Measurements from ENCODE around the gene MRPL9.

GRCh38 chr1:151783796-151784195 lies 20.5 kb upstream of the MRPL9 start:
- TF ChIP-seq, protein P1, sequence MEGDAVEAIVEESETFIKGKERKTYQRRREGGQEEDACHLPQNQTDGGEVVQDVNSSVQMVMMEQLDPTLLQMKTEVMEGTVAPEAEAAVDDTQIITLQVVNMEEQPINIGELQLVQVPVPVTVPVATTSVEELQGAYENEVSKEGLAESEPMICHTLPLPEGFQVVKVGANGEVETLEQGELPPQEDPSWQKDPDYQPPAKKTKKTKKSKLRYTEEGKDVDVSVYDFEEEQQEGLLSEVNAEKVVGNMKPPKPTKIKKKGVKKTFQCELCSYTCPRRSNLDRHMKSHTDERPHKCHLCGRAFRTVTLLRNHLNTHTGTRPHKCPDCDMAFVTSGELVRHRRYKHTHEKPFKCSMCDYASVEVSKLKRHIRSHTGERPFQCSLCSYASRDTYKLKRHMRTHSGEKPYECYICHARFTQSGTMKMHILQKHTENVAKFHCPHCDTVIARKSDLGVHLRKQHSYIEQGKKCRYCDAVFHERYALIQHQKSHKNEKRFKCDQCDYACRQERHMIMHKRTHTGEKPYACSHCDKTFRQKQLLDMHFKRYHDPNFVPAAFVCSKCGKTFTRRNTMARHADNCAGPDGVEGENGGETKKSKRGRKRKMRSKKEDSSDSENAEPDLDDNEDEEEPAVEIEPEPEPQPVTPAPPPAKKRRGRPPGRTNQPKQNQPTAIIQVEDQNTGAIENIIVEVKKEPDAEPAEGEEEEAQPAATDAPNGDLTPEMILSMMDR (IDR thresholded peaks at IDR 0.05): no peak
- TF ChIP-seq POLR2A (IDR thresholded peaks at IDR 0.05): no peak
